HepG2 (cell line): ENCODE results near the gene ZNF839. TPM values are rescaled to one million over a fixed set of nuclear protein-coding genes. Genes with fewer than 3 reads are reported as not detected.
A peak's percentile ranks its signal among the peaks of the same experiment; 100 is the strongest.

Experiments used
- AFF4 ChIP-seq: sonication (generic); formaldehyde crosslinking; IDR thresholded peaks from 2 replicates; pipeline ENCODE4 v1.4.0; 2020; ENCODE audit warnings: missing genetic modification reagents
- BRD4 ChIP-seq: sonication (generic); formaldehyde crosslinking; IDR thresholded peaks from 2 replicates; pipeline ENCODE4 v1.4.0; 2020; ENCODE audit warnings: missing genetic modification reagents
- CHD2 ChIP-seq: IDR thresholded peaks from 2 replicates; pipeline ENCODE4 v1.6.1; 2011; ENCODE audit warnings: low read depth, low read length, improper control_type of control experiment
- CREB3 ChIP-seq: sonication (generic); formaldehyde crosslinking; IDR thresholded peaks from 2 replicates; pipeline ENCODE4 v1.5.0; 2020; ENCODE audit warnings: missing genetic modification reagents
- CSRNP1 ChIP-seq: sonication (generic); formaldehyde crosslinking; IDR thresholded peaks from 2 replicates; pipeline ENCODE4 v1.8.1; 2023; ENCODE audit warnings: mild to moderate bottlenecking, missing genetic modification reagents
- ELF3 ChIP-seq: IDR thresholded peaks from 2 replicates; pipeline ENCODE4 v1.6.1; 2016; ENCODE audit warnings: missing genetic modification reagents, missing compliant biosample characterization
- HES4 ChIP-seq: sonication (generic); formaldehyde crosslinking; IDR thresholded peaks from 2 replicates; pipeline ENCODE4 v1.9.0; 2021; ENCODE audit warnings: mild to moderate bottlenecking, missing genetic modification reagents, borderline replicate concordance
- KAT8 ChIP-seq: IDR thresholded peaks from 2 replicates; pipeline ENCODE4 v1.6.1; 2016; ENCODE audit warnings: missing genetic modification reagents, missing compliant biosample characterization
- MBD4 ChIP-seq: IDR thresholded peaks from 2 replicates; pipeline ENCODE4 v1.6.1; 2012; ENCODE audit warnings: low read length, inconsistent platforms, borderline replicate concordance
- MIER2 ChIP-seq: IDR thresholded peaks from 2 replicates; pipeline ENCODE4 v1.6.1; 2016; ENCODE audit warnings: missing biosample characterization, missing genetic modification reagents
- NCOA5 ChIP-seq: sonication (generic); formaldehyde crosslinking; IDR thresholded peaks from 2 replicates; pipeline ENCODE4 v1.4.0; 2020; ENCODE audit warnings: missing genetic modification reagents
- PCBP1 ChIP-seq: fragments of 200-400 bp; formaldehyde crosslinking; IDR thresholded peaks from 2 replicates; pipeline ENCODE4 v1.6.1; 2017; ENCODE audit warnings: mild to moderate bottlenecking, low read depth, low read length, borderline replicate concordance
- RORA ChIP-seq: sonication (generic); formaldehyde crosslinking; IDR thresholded peaks from 2 replicates; pipeline ENCODE4 v1.5.0; 2020; ENCODE audit warnings: mild to moderate bottlenecking, missing genetic modification reagents, moderate library complexity
- TEAD2 ChIP-seq: sonication (generic); formaldehyde crosslinking; IDR thresholded peaks from 2 replicates; pipeline ENCODE4 v1.9.0; 2021; ENCODE audit warnings: missing genetic modification reagents
- ZBTB34 ChIP-seq: sonication (generic); formaldehyde crosslinking; IDR thresholded peaks from 2 replicates; pipeline ENCODE4 v1.8.0; 2022; ENCODE audit warnings: mild to moderate bottlenecking, missing genetic modification reagents
- ZNF224 ChIP-seq: sonication (generic); formaldehyde crosslinking; IDR thresholded peaks from 2 replicates; pipeline ENCODE4 v1.5.0; 2020; ENCODE audit warnings: mild to moderate bottlenecking, missing genetic modification reagents
- ZNF263 ChIP-seq: sonication (generic); formaldehyde crosslinking; IDR thresholded peaks from 2 replicates; pipeline ENCODE4 v1.4.0; 2020; ENCODE audit warnings: missing genetic modification reagents
- ZNF354B ChIP-seq: sonication (generic); formaldehyde crosslinking; IDR thresholded peaks from 2 replicates; pipeline ENCODE4 v1.8.0; 2022; ENCODE audit warnings: mild to moderate bottlenecking, missing genetic modification reagents
- ZNF512 ChIP-seq: sonication (generic); formaldehyde crosslinking; IDR thresholded peaks from 2 replicates; pipeline ENCODE4 v1.4.0; 2020; ENCODE audit warnings: mild to moderate bottlenecking, missing genetic modification reagents
- ZNF530 ChIP-seq: sonication (generic); formaldehyde crosslinking; IDR thresholded peaks from 2 replicates; pipeline ENCODE4 v1.5.0; 2020; ENCODE audit warnings: low read depth, mild to moderate bottlenecking, missing genetic modification reagents
- ZNF546 ChIP-seq: sonication (generic); formaldehyde crosslinking; conservative IDR thresholded peaks from 2 replicates; pipeline ENCODE4 v1.8.1; 2023; ENCODE audit warnings: mild to moderate bottlenecking, missing genetic modification reagents
- ZNF772 ChIP-seq: sonication (generic); formaldehyde crosslinking; IDR thresholded peaks from 2 replicates; pipeline ENCODE4 v1.5.0; 2020; ENCODE audit warnings: mild to moderate bottlenecking, missing genetic modification reagents
- polyA plus RNA-seq, 8 experiments: library from polyadenylated mRNA; depleted of rRNA in 3 of 8; stranded (reverse) in 7 of 8; unstranded in 1 of 8; fragments of >200 nt; fragmentation: Illumina TruSeq in 4 of 8; extraction: Trizol in 4 of 8; gene quantifications; 2 replicates each; pipeline versions ENCODE4 v1.2.1 to v1.2.3, GENCODE V29; 2011 to 2016; ENCODE audit warnings: low read depth in 4 of 8, missing spikeins in 1 of 8, mixed read lengths in 1 of 8; ENCODE audit not compliant: insufficient read depth in 1 of 8
- total RNA-seq, 5 experiments: library from RNA; depleted of rRNA; stranded (reverse); fragments of >200 nt; fragmentation: Illumina TruSeq; extraction: Trizol; gene quantifications; 2 replicates each; pipeline ENCODE4 v1.2.3, GENCODE V29; 2016; ENCODE audit warnings: low read depth in 1 of 5

Gene ZNF839
- total and polyA plus RNA-seq, 2 of the 13 experiments (the other 11 are each of a cell fraction or from before 2014, with no cell fraction given) = 11.1 to 12.8 TPM

- TF ChIP-seq ZNF530 (CRISPR knock-in tag) (no peak), ZNF512 (CRISPR knock-in tag) (no peak), ZNF546 (CRISPR knock-in tag) (no peak), AFF4 (CRISPR knock-in tag) (no peak), BRD4 (CRISPR knock-in tag) (peak; percentile 89), ZBTB34 (CRISPR knock-in tag) (no peak), HES4 (CRISPR knock-in tag) (no peak), ZNF263 (no peak), MIER2 (CRISPR knock-in tag) (no peak), MBD4 (no peak), KAT8 (CRISPR knock-in tag) (peak; percentile 83), ZNF354B (no peak), RORA (CRISPR knock-in tag) (no peak), NCOA5 (CRISPR knock-in tag) (no peak), CREB3 (CRISPR knock-in tag) (0 out of 2 replicates have a peak, but pooled peaks have one; percentile 52), TEAD2 (no peak), ZNF772 (CRISPR knock-in tag) (peak; percentile 71; the same call in 1 of the 2 replicates), ELF3 (CRISPR knock-in tag) (no peak), CSRNP1 (no peak), ZNF224 (CRISPR knock-in tag) (no peak), CHD2 (no peak), PCBP1 (no peak)
These were observed at the start of gene ZNF839 (continued) for GRCh38 chr14:102319351-102320032.
